ENCODE measurements around the gene MRFAP1. TPM values are rescaled to one million over a fixed set of nuclear protein-coding genes. Genes with fewer than 3 reads are reported as not detected.

MRFAP1 gene
- total and polyA plus RNA-seq, 2 experiments from 2014 or later: 221 to 256 TPM

DNA sequence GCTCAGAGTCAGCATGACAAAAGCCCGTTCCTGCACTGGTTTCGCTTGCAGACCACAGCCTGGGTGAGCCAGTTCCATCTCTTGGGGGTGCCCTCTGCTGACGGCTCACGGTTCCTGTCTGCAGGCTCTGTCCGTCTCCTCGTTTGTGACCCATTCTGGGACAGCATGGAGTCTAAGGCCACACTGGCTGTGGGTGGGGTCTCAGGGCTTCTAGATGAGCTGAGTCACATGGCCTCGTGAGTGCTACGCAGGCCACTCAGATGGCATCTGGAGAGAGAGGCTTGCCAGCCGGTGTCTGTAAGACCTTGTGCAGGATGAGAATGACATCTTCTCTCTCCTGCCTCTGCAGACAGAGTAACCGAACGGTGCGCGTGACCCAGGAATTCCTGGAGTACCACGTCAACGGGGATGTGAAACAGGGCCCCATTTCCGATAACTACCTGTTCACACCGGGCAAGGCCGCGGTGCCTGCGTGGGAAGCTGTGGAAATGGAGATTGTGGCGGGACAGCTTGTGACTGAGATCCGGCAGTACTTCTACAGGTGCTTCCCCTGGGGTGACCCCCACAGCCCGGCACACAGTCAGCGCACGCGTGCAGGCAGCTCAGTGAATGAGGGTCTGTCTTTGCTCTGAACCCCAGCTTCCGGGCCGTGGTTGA lies 31.6 kb upstream of the MRFAP1 start:
- Histone ChIP-seq H3K4me1 (ENCODE audit: insufficient read depth) (no peaks in the 10 kb centered on the region), H3K27ac (no peak overlapping the region), H3K79me2 (no peaks in the 10 kb centered on the region), H3K4me2 (no peak overlapping the region), H2AFZ (no peak overlapping the region), H3K36me3 (replicated peaks; ENCODE audit: insufficient read depth, low read depth) (no peaks in the 10 kb centered on the region), H3K4me3 (no peak overlapping the region), H4K20me1 (ENCODE audit: insufficient read depth, poor library complexity, severe bottlenecking) (no peaks in the 10 kb centered on the region), H3K9me2 (replicated peaks; ENCODE audit: insufficient read depth) (no peaks in the 10 kb centered on the region), H3K27me3 (no peaks in the 10 kb centered on the region), H3K9me3 (ENCODE audit: low read depth) (no peaks in the 10 kb centered on the region)
- no peak for DNase-seq (ENCODE audit: low spot score)
- WGBS (ENCODE audit: low lambda C conversion rate, missing lambda C conversion rate): 89% methylated on average over 28 of the region's 28 CpGs
- TF ChIP-seq EZH2phosphoT487 (IDR thresholded peaks at IDR 0.05; ENCODE audit: low read depth, severe bottlenecking, unreplicated experiment) (no peak), EZH2 (IDR thresholded peaks at IDR 0.05; ENCODE audit: borderline replicate concordance) (no peak)
- TF ChIP-seq, protein P1, sequence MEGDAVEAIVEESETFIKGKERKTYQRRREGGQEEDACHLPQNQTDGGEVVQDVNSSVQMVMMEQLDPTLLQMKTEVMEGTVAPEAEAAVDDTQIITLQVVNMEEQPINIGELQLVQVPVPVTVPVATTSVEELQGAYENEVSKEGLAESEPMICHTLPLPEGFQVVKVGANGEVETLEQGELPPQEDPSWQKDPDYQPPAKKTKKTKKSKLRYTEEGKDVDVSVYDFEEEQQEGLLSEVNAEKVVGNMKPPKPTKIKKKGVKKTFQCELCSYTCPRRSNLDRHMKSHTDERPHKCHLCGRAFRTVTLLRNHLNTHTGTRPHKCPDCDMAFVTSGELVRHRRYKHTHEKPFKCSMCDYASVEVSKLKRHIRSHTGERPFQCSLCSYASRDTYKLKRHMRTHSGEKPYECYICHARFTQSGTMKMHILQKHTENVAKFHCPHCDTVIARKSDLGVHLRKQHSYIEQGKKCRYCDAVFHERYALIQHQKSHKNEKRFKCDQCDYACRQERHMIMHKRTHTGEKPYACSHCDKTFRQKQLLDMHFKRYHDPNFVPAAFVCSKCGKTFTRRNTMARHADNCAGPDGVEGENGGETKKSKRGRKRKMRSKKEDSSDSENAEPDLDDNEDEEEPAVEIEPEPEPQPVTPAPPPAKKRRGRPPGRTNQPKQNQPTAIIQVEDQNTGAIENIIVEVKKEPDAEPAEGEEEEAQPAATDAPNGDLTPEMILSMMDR (IDR thresholded peaks at IDR 0.05; ENCODE audit: poor library complexity): no peak

DNA sequence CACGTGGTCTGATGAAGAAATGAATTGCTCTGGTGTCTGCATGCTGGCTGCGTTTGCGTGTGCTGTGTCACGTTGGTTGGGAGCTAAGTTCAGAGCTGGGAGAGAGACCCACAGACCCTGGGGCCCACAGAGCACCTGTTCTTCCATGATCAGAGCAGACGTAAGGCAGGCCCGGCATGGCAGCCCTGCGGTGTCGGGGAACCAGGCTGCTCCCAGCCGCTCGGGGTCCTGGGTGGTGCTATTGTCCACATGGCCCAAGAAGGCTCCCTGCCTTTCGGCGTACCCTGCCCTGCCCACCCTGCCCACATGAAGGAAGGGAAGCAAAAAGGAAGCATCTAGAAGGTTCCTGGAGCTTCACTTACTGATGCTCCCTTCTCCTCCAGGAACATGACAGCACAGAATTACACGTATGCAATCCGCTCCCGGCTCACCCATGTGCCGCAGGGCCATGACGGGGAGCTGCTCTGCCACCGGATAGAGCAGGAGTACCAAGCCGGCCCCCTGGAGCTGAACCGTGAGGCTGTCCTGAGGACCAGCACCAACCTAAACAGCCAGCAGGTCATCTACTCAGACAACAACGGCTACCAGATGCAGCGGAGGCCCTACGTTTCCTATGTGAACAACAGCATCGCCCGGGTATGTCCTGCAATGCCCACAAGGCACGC lies 30.9 kb upstream of the MRFAP1 start:
- Histone ChIP-seq H3K79me2 (no peaks in the 10 kb centered on the region), H3K27ac (no peak overlapping the region), H3K9me3 (ENCODE audit: low read depth) (no peaks in the 10 kb centered on the region), H4K20me1 (ENCODE audit: insufficient read depth, poor library complexity, severe bottlenecking) (no peaks in the 10 kb centered on the region), H3K4me2 (no peak overlapping the region), H3K4me1 (ENCODE audit: insufficient read depth) (no peaks in the 10 kb centered on the region), H3K9me2 (replicated peaks; ENCODE audit: insufficient read depth) (no peaks in the 10 kb centered on the region), H3K27me3 (no peaks in the 10 kb centered on the region), H2AFZ (no peak overlapping the region), H3K36me3 (replicated peaks; ENCODE audit: insufficient read depth, low read depth) (no peaks in the 10 kb centered on the region), H3K4me3 (no peak overlapping the region)
- WGBS (ENCODE audit: low lambda C conversion rate, missing lambda C conversion rate): 96% methylated on average over 26 of the region's 26 CpGs
- no peak for DNase-seq (ENCODE audit: low spot score)
- TF ChIP-seq EZH2 (IDR thresholded peaks at IDR 0.05; ENCODE audit: borderline replicate concordance): no peak
- TF ChIP-seq, protein P1 (IDR thresholded peaks at IDR 0.05; ENCODE audit: poor library complexity): no peak
- no peak for TF ChIP-seq EZH2phosphoT487 (IDR thresholded peaks at IDR 0.05; ENCODE audit: low read depth, severe bottlenecking, unreplicated experiment)

- Histone ChIP-seq H3K27ac (no peak overlapping the region), H3K4me2 (no peak overlapping the region), H3K27me3 (no peaks in the 10 kb centered on the region), H2AFZ (no peak overlapping the region), H3K79me2 (no peaks in the 10 kb centered on the region), H3K4me1 (ENCODE audit: insufficient read depth) (no peaks in the 10 kb centered on the region), H3K4me3 (no peak overlapping the region), H3K9me2 (replicated peaks; ENCODE audit: insufficient read depth) (no peaks in the 10 kb centered on the region), H3K9me3 (ENCODE audit: low read depth) (no peaks in the 10 kb centered on the region), H4K20me1 (ENCODE audit: insufficient read depth, poor library complexity, severe bottlenecking) (no peaks in the 10 kb centered on the region), H3K36me3 (replicated peaks; ENCODE audit: insufficient read depth, low read depth) (no peaks in the 10 kb centered on the region)
- TF ChIP-seq EZH2 (IDR thresholded peaks at IDR 0.05; ENCODE audit: borderline replicate concordance): no peak
- TF ChIP-seq EZH2phosphoT487 (IDR thresholded peaks at IDR 0.05; ENCODE audit: low read depth, severe bottlenecking, unreplicated experiment): no peak
- TF ChIP-seq, protein P1 (IDR thresholded peaks at IDR 0.05; ENCODE audit: poor library complexity): no peak
- 96% methylated on average over 24 of the region's 24 CpGs for WGBS (ENCODE audit: low lambda C conversion rate, missing lambda C conversion rate)
- DNase-seq (ENCODE audit: low spot score): no peak
Measured at GRCh38 chr4:6610856-6611430, 29.5 kb upstream of the MRFAP1 start.
